Adrenal gland (tissue), 5 donors: ENCODE data around the gene GPR171.

Source experiments
- CTCF ChIP-seq, 6 experiments: fragments of 450-650 bp in 4 of 6; fragments of 200-600 bp in 2 of 6; sonication (generic) in 1 of 6; IDR thresholded peaks; 1 replicate in 5 of 6; 2 replicates in 1 of 6; pipeline versions ENCODE4 v1.5.1 to v1.8.0; 2016 to 2021; ENCODE audit warnings: antibody characterized with exemption in 6 of 6, mild to moderate bottlenecking in 2 of 6, moderate library complexity in 1 of 6
- POLR2A ChIP-seq, 2 donors: fragments of 450-650 bp; IDR thresholded peaks; one replicate each; pipeline ENCODE4 v1.6.1; 2017; ENCODE audit warnings: antibody characterized with exemption in 2 of 2, mild to moderate bottlenecking in 2 of 2, moderate library complexity in 1 of 2
- donor health status: DM: no; HTN: no; CAD: no.

GRCh38 chr3:151227266-151227806 lies 24.3 kb upstream of the GPR171 start:
- TF ChIP-seq POLR2A (IDR thresholded peaks at IDR 0.05) (no peak), CTCF (IDR thresholded peaks at IDR 0.05) (no peak)
